Measurements from ENCODE around the gene ENOX1. TPM values are rescaled to one million over a fixed set of nuclear protein-coding genes. Genes with fewer than 3 reads are reported as not detected.

The ENOX1 gene
- total and polyA plus RNA-seq, 9 of the 15 experiments (the other 6 are each of a cell fraction or from before 2014, with no cell fraction given), result not detected

DNA sequence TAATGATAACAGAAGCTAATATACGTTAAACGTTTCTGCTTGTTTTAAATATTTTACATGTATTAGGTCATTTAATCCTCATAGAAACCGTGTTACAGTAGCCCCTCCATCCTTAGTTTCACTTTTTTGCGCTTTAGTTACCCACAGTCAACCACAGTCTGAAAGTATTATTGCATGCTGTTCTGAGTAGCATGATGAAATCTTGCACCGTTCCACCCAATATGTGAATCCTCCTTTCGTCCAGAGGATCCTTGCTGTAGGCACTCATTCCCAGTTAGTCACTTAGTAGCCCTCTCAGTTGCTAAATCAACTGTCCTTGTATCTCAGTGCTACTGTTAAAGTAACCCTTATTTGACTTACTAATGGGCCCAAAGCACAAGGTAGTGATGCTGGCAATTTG lies 257.8 kb downstream of the ENOX1 start:
- Histone ChIP-seq H3K36me3 (ENCODE audit: control insufficient read depth, insufficient read depth, low read length) (no peaks in the 10 kb centered on the region), H4K20me1 (replicated peaks; ENCODE audit: control insufficient read depth, insufficient read depth, low read length) (no peaks in the 10 kb centered on the region), H3K27me3 (ENCODE audit: control insufficient read depth in 2 of 2, insufficient read depth in 2 of 2, low read length in 2 of 2) (no peaks in the 10 kb centered on the region), H3K4me3 (no peak overlapping the region), H3K9me1 (ENCODE audit: control insufficient read depth, insufficient read depth, low read length) (no peaks in the 10 kb centered on the region), H3K9ac (ENCODE audit: insufficient read depth in 1 of 2, low read depth in 2 of 2, low read length in 2 of 2) (no peak overlapping the region), H3K9me3 (replicated peaks; ENCODE audit: control insufficient read depth, insufficient read depth, low read depth, low read length) (no peaks in the 10 kb centered on the region), H3K79me2 (ENCODE audit: control insufficient read depth, insufficient read depth, low read length) (no peaks in the 10 kb centered on the region), H3K4me2 (ENCODE audit: insufficient read depth, low read length) (no peak overlapping the region), H3K27ac (ENCODE audit: extremely low read depth, low read depth, low read length) (no peak overlapping the region), H3K4me1 (replicated peaks in 1 of 2; ENCODE audit: control insufficient read depth in 2 of 2, insufficient read depth in 2 of 2, low read length in 2 of 2) (no peaks in the 10 kb centered on the region), H2AFZ (ENCODE audit: low read depth, low read length) (no peak overlapping the region)
- 2% methylated on average over 5 of the region's 6 CpGs for WGBS (ENCODE audit: insufficient coverage, low coverage, missing lambda C conversion rate)
- ChIA-PET POLR2A (no interaction called here), CTCF (ENCODE audit: low intra/inter-chr PET ratio) (no interaction called here)
- no TSS peak for BruUV-seq (replicated peaks)
- intact Hi-C loops (cut with micrococcal nuclease) (no loop called here), in situ Hi-C loops (cut with MboI) (no loop called here)
- TF ChIP-seq SIN3A (IDR thresholded peaks at IDR 0.05; ENCODE audit: borderline replicate concordance in 2 of 2, control insufficient read depth in 1 of 2, low read depth in 2 of 2, low read length in 2 of 2) (no peak), ZC3H8 (IDR thresholded peaks at IDR 0.05) (no peak), SLC30A9 (CRISPR knock-in tag; IDR thresholded peaks at IDR 0.05) (no peak), ZNF12 (CRISPR knock-in tag; IDR thresholded peaks at IDR 0.05) (no peak), MEIS2 (IDR thresholded peaks at IDR 0.05; ENCODE audit: partially characterized antibody) (no peak), ZFPM2 (CRISPR knock-in tag; IDR thresholded peaks at IDR 0.05) (no peak), ZNF23 (CRISPR knock-in tag; IDR thresholded peaks at IDR 0.05) (no peak), ARID1B (IDR thresholded peaks at IDR 0.05) (no peak), NFIC (IDR thresholded peaks at IDR 0.05) (no peak), EGR1 (conservative IDR thresholded peaks at IDR 0.05) (no peak), ZNF354B (CRISPR knock-in tag; IDR thresholded peaks at IDR 0.05) (no peak), SNRNP70 (optimal IDR thresholded peaks at IDR 0.05; ENCODE audit: low read depth, low read length) (no peak), TAF9B (IDR thresholded peaks at IDR 0.05; ENCODE audit: partially characterized antibody) (no peak), CBFA2T2 (conservative IDR thresholded peaks at IDR 0.05) (no peak), ZNF695 (CRISPR knock-in tag; IDR thresholded peaks at IDR 0.05) (no peak)
- TF ChIP-seq, protein P1, sequence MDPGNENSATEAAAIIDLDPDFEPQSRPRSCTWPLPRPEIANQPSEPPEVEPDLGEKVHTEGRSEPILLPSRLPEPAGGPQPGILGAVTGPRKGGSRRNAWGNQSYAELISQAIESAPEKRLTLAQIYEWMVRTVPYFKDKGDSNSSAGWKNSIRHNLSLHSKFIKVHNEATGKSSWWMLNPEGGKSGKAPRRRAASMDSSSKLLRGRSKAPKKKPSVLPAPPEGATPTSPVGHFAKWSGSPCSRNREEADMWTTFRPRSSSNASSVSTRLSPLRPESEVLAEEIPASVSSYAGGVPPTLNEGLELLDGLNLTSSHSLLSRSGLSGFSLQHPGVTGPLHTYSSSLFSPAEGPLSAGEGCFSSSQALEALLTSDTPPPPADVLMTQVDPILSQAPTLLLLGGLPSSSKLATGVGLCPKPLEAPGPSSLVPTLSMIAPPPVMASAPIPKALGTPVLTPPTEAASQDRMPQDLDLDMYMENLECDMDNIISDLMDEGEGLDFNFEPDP (CRISPR knock-in tag; IDR thresholded peaks at IDR 0.05), result no peak
- ATAC-seq (no peak), DNase-seq (ENCODE audit: extremely low read depth in 1 of 4, low spot score in 3 of 4) (no peak), FAIRE-seq (no peak)
